HG03066 (cell line): ENCODE measurements around the gene RCN1.

ENCODE experiments used
- ATAC-seq: cut with Tn5 transposase; IDR thresholded peaks from one replicate; pipeline ENCODE4 v1.9.1; 2021; ENCODE audit warnings: low read depth; ENCODE audit not compliant: unreplicated experiment

The RCN1 gene

DNA sequence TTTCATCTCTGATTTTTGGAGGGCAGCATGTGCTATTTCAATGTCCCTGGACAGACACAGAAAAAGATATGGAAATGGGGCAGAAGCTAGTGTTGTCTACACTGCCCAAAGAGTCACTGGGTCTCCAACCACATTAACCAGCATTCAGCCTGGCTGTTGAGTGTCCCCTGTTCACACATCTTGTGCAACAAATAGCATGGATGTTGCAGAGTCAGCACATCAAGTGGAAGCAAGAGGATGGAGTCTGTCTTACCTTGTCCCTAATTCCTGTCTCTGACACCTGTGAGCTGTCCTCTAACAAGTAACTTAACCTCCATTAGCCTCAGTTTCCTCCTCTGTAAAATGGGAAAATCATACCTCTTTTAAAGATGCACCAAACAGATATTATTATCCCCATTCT is 60.2 kb downstream of the RCN1 start:
- ATAC-seq: no peak

DNA sequence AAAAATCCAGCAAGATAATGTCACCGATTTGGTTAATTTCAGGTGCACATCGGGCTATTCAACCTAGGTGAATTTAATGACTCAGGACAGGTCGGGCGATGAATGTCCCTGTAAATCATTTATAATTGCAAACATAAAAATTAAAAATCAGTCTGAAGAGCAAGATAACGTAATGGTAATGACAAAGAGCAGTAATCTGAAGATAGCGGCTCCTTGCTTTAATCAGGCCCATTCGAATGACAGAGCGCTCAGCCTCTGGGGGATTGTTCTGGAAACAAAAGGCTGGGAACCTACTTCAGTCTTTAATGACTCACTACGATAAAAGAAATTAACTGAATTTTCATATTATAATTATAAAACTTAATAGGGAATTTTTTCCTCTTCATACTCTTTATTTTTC is 61.3 kb downstream of the RCN1 start:
- no peak for ATAC-seq

GRCh38 chr11:32152821-32153220 is 61.9 kb downstream of the RCN1 start:
- no peak for ATAC-seq

GRCh38 chr11:32153747-32154146 is 62.9 kb downstream of the RCN1 start:
- ATAC-seq: no peak

DNA sequence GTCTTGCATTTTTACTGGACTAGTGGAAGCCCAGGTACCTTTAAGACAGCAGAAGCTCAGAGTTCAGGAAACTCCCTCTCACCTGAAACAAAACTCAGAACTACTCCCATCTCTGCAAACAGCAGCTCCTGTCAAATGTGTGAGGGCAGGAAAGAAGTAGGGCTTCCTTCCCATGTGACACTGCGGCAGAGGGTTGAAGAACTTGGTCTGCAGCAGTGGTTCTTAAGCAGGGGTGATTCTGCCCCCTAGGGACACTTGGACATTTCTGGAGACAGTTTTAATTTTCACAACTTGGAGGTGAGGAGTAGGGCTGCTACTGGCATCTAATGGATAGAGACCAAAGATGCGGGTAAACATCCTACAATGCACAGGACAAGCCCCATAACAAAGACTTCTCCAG is 63.4 kb downstream of the RCN1 start:
- ATAC-seq: no peak
